Measurements from ENCODE around the gene CNOT6.

- TF ChIP-seq CTCF (IDR thresholded peaks at IDR 0.05; ENCODE audit: low read depth, low read length) (no peak; the same call in 1 of the 2 replicates), EZH2phosphoT487 (IDR thresholded peaks at IDR 0.05; ENCODE audit: low read depth) (no peak)
Measured at GRCh38 chr5:180606215-180606785, 112.1 kb downstream of the CNOT6 start.
